GM23338 (cell line): ENCODE data around the gene SETX. TPM values are rescaled to one million over a fixed set of nuclear protein-coding genes. Genes with fewer than 3 reads are reported as not detected.

Experiments
- ATAC-seq: fragments of 200-7000 bp; cut with Tn5 transposase; 3 replicates; pipeline ENCODE4 v1.9.1; 2020
- DNase-seq: peaks from one replicate; pipeline ENCODE4 v3.0.0-alpha.2; 2015; ENCODE audit warnings: low spot score
- H2AFZ ChIP-seq: fragments of 200-600 bp; sonication (generic); 2 replicates; pipeline ENCODE4 v1.8.0; 2016; ENCODE audit warnings: antibody characterized with exemption, mild to moderate bottlenecking, moderate library complexity
- H3F3A ChIP-seq: fragments of 200-600 bp; sonication (generic); replicated peaks from 2 replicates; pipeline ENCODE4 v1.8.0; 2017; ENCODE audit warnings: antibody characterized with exemption, mixed run types, low read depth
- H3K27ac ChIP-seq: fragments of 200-600 bp; sonication (generic); 2 replicates; pipeline ENCODE4 v1.6.1; 2016; ENCODE audit warnings: low read depth
- H3K27me3 ChIP-seq: fragments of 200-600 bp; sonication (generic); 2 replicates; pipeline ENCODE4 v1.8.0; 2016; ENCODE audit warnings: mild to moderate bottlenecking, mixed run types, moderate library complexity; ENCODE audit not compliant: insufficient read depth
- H3K36me3 ChIP-seq: fragments of 200-600 bp; sonication (generic); 2 replicates; pipeline ENCODE4 v1.8.0; 2016; ENCODE audit warnings: mild to moderate bottlenecking; ENCODE audit not compliant: insufficient read depth
- H3K4me1 ChIP-seq: fragments of 200-600 bp; sonication (generic); 2 replicates; pipeline ENCODE4 v1.8.0; 2016; ENCODE audit warnings: mild to moderate bottlenecking, moderate library complexity; ENCODE audit not compliant: insufficient read depth
- H3K4me2 ChIP-seq: fragments of 200-600 bp; sonication (generic); 2 replicates; pipeline ENCODE4 v1.7.1; 2017; ENCODE audit warnings: mixed run types
- H3K4me3 ChIP-seq: fragments of 200-600 bp; sonication (generic); 2 replicates; pipeline ENCODE4 v1.6.1; 2016; ENCODE audit warnings: mixed run types
- H3K79me2 ChIP-seq: fragments of 200-600 bp; sonication (generic); replicated peaks from 2 replicates; pipeline ENCODE4 v1.8.0; 2017; ENCODE audit warnings: mild to moderate bottlenecking; ENCODE audit not compliant: insufficient read depth
- H3K9me2 ChIP-seq: fragments of 200-600 bp; sonication (generic); 2 replicates; pipeline ENCODE4 v1.8.0; 2017; ENCODE audit not compliant: insufficient read depth
- H4K20me1 ChIP-seq: fragments of 200-600 bp; sonication (generic); replicated peaks from 2 replicates; pipeline ENCODE4 v1.8.0; 2017; ENCODE audit warnings: mild to moderate bottlenecking; ENCODE audit not compliant: insufficient read depth
- H3K27ac Mint-ChIP-seq: 2 replicates; pipeline ENCODE4 v1.8.0; 2020; ENCODE audit warnings: inconsistent platforms, mild to moderate bottlenecking, moderate library complexity, mixed read lengths
- H3K27me3 Mint-ChIP-seq: 3 replicates; pipeline ENCODE4 v1.8.0; 2022; ENCODE audit warnings: low read depth, mild to moderate bottlenecking, moderate library complexity, mixed read lengths, inconsistent platforms; ENCODE audit not compliant: insufficient read depth, poor library complexity
- H3K36me3 Mint-ChIP-seq: 3 replicates; pipeline ENCODE4 v1.8.0; 2021; ENCODE audit warnings: low read depth, mild to moderate bottlenecking, inconsistent platforms, moderate library complexity, mixed read lengths
- H3K4me1 Mint-ChIP-seq: 3 replicates; pipeline ENCODE4 v1.8.0; 2020; ENCODE audit warnings: mild to moderate bottlenecking, inconsistent platforms, mixed read lengths
- H3K4me3 Mint-ChIP-seq: 3 replicates; pipeline ENCODE4 v1.8.0; 2021; ENCODE audit warnings: moderate library complexity, mild to moderate bottlenecking, inconsistent platforms, mixed read lengths
- H3K9me3 Mint-ChIP-seq: 3 replicates; pipeline ENCODE4 v1.8.0; 2020; ENCODE audit warnings: moderate library complexity, mild to moderate bottlenecking, inconsistent platforms, mixed read lengths
- ETS1 ChIP-seq: IDR thresholded peaks from 2 replicates; pipeline ENCODE4 v1.6.1; 2016; ENCODE audit warnings: antibody characterized with exemption
- EZH2phosphoT487 ChIP-seq: fragments of 200-600 bp; sonication (generic); IDR thresholded peaks from one replicate; pipeline ENCODE4 v1.8.1; 2018; ENCODE audit warnings: antibody characterized with exemption; ENCODE audit not compliant: unreplicated experiment
- JUNB ChIP-seq: IDR thresholded peaks from one replicate; pipeline ENCODE4 v1.6.1; 2016; ENCODE audit warnings: antibody characterized with exemption; ENCODE audit not compliant: unreplicated experiment
- NANOG ChIP-seq: IDR thresholded peaks from 2 replicates; pipeline ENCODE4 v1.6.1; 2016; ENCODE audit warnings: antibody characterized with exemption, borderline replicate concordance
- POLR2AphosphoS5 ChIP-seq: IDR thresholded peaks from 2 replicates; pipeline ENCODE4 v1.6.1; 2016; ENCODE audit warnings: antibody characterized with exemption, low read depth
- REST ChIP-seq: IDR thresholded peaks from one replicate; pipeline ENCODE4 v1.6.1; 2018; ENCODE audit warnings: antibody characterized with exemption; ENCODE audit not compliant: unreplicated experiment
- STAT1 ChIP-seq: IDR thresholded peaks from one replicate; pipeline ENCODE4 v1.6.1; 2016; ENCODE audit warnings: antibody characterized with exemption; ENCODE audit not compliant: unreplicated experiment
- ZNF114 ChIP-seq: fragments of 250-450 bp; sonication (Bioruptor Pico); IDR thresholded peaks from 2 replicates; pipeline ENCODE4 v1.5.0; 2020; ENCODE audit warnings: mild to moderate bottlenecking, moderate library complexity
- ZNF331 ChIP-seq: fragments of 250-450 bp; sonication (Bioruptor Pico); IDR thresholded peaks from 2 replicates; pipeline ENCODE4 v1.5.0; 2020; ENCODE audit warnings: low read depth, mild to moderate bottlenecking, moderate library complexity
- polyA plus RNA-seq: library from polyadenylated mRNA; unstranded; fragments of >200 nt; fragmentation: Nextera tagmentation; extraction: Ambion mirVana; gene quantifications from 2 replicates; pipeline ENCODE4 v1.2.1, GENCODE V29; 2016
- total RNA-seq: library from RNA; depleted of rRNA; stranded (reverse); fragments of >200 nt; shearing (Covaris generic); gene quantifications from 2 replicates; pipeline ENCODE4 v1.2.3, GENCODE V29; 2014
- TF ChIP-seq, protein P1 (sequence below), 2 experiments: fragments of 200-600 bp in 1 of 2; sonication (generic) in 1 of 2; conservative IDR thresholded peaks; 2 replicates each; pipeline versions ENCODE4 v1.5.1 to v1.6.1; 2016 to 2017; ENCODE audit warnings: antibody characterized with exemption in 2 of 2, low read depth in 2 of 2, mild to moderate bottlenecking in 2 of 2, moderate library complexity in 1 of 2

Gene SETX
- total and polyA plus RNA-seq, 2 experiments from 2014 or later: 17.5 to 49.9 TPM

DNA sequence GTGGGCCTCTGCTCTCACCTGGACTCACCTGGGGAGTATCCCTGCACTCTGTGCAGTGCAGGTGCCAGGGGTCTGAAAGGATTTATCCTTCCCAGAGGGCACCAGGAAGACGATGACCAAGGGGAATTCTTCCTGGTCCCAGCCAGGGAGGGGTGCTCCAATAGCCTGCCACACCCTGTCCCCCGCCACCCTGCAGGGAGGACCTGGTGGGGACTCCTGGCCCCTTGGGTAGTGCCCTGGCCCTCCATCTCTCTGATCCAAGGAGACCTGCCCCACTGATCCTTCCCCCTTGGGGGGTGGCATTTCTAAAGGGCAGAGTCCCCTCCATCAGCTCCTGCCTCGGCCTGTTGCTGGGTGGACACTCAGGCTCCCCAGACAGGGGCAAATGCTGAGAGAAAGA is 122.3 kb downstream of the SETX start:
- ATAC-seq: no peak
- peaks cover 6% of the 10 kb centered on the region; the same call in 2 of the 3 replicates for H3K4me1 Mint-ChIP-seq
- Histone ChIP-seq H3K27ac (no peak overlapping the region), H3K4me1 (no peaks in the 10 kb centered on the region), H3F3A (0 out of 2 replicates have a peak, but pooled peaks cover 4% of the 10 kb centered on the region), H3K4me3 (no peak overlapping the region), H4K20me1 (no peaks in the 10 kb centered on the region), H3K9me2 (no peaks in the 10 kb centered on the region), H2AFZ (no peak overlapping the region), H3K4me2 (no peak overlapping the region), H3K79me2 (no peaks in the 10 kb centered on the region), H3K36me3 (no peaks in the 10 kb centered on the region), H3K27me3 (no peaks in the 10 kb centered on the region)
- no peak for DNase-seq
- H3K4me3 Mint-ChIP-seq: no peak overlapping the region
- H3K9me3 Mint-ChIP-seq: no peaks in the 10 kb centered on the region
- peaks cover 16% of the 10 kb centered on the region for H3K27me3 Mint-ChIP-seq
- no peaks in the 10 kb centered on the region for H3K36me3 Mint-ChIP-seq
- no peak for TF ChIP-seq ZNF114
- TF ChIP-seq STAT1: no peak
- TF ChIP-seq EZH2phosphoT487: no peak
- no peak for TF ChIP-seq NANOG
- TF ChIP-seq ETS1: no peak
- H3K27ac Mint-ChIP-seq: no peak overlapping the region

DNA sequence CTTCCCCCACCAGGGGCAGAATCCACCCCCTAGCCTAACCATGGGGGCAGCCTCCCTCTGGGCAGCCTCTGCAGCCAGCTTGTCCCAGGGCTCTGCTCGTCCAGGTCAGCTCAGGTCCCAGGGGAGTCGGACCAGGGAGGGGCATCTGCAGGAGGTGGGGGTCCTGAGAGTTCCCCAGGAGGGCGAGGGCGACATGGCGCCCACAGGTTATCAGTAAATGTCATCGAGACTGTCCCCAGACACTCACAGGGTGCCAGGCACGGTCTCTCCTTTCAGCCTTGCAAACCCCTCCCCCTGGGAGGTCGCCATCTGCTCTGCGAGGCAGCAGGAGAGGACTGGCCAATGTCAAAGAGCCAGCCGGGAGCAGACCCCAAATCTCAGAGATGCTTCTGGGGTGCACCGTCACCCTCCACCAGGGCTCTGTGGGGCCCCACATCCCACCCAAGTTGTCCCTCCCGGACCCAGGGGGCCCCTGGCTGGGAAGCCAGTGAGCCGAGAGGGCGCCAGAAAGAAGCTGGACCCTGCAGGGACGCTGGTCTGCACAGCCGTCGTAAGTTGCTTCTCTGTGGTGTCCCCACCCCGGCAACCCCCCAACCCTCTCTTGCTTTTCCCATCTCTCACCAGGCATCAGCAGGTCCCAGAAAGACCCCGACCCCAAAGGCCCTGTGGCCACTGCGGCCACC is 123.6 kb downstream of the SETX start:
- Histone ChIP-seq H3K4me3 (no peak overlapping the region), H2AFZ (no peak overlapping the region), H3K9me2 (no peaks in the 10 kb centered on the region), H3K27me3 (no peaks in the 10 kb centered on the region), H3K79me2 (no peaks in the 10 kb centered on the region), H3K4me1 (no peaks in the 10 kb centered on the region), H3K4me2 (no peak overlapping the region), H4K20me1 (no peaks in the 10 kb centered on the region), H3F3A (no peaks in the 10 kb centered on the region), H3K27ac (no peak overlapping the region), H3K36me3 (no peaks in the 10 kb centered on the region)
- Mint-ChIP-seq H3K4me3 (no peak overlapping the region), H3K27me3 (peaks cover 8% of the 10 kb centered on the region), H3K4me1 (peaks cover 7% of the 10 kb centered on the region), H3K27ac (no peak overlapping the region), H3K9me3 (no peaks in the 10 kb centered on the region), H3K36me3 (no peaks in the 10 kb centered on the region)
- no peak for DNase-seq
- no peak for ATAC-seq
- no peak for TF ChIP-seq JUNB
- no peak for TF ChIP-seq REST
- TF ChIP-seq, protein P1, sequence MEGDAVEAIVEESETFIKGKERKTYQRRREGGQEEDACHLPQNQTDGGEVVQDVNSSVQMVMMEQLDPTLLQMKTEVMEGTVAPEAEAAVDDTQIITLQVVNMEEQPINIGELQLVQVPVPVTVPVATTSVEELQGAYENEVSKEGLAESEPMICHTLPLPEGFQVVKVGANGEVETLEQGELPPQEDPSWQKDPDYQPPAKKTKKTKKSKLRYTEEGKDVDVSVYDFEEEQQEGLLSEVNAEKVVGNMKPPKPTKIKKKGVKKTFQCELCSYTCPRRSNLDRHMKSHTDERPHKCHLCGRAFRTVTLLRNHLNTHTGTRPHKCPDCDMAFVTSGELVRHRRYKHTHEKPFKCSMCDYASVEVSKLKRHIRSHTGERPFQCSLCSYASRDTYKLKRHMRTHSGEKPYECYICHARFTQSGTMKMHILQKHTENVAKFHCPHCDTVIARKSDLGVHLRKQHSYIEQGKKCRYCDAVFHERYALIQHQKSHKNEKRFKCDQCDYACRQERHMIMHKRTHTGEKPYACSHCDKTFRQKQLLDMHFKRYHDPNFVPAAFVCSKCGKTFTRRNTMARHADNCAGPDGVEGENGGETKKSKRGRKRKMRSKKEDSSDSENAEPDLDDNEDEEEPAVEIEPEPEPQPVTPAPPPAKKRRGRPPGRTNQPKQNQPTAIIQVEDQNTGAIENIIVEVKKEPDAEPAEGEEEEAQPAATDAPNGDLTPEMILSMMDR (conservative IDR thresholded peaks at IDR 0.05; ENCODE audit: low read depth in 2 of 2): no peak
- no peak for TF ChIP-seq ETS1
- no peak for TF ChIP-seq NANOG
- no peak for TF ChIP-seq ZNF331 (CRISPR knock-in tag)
- TF ChIP-seq POLR2AphosphoS5: no peak
- TF ChIP-seq STAT1: no peak
